ENCODE measurements around the gene TRAK2. TPM values are rescaled to one million over a fixed set of nuclear protein-coding genes. Genes with fewer than 3 reads are reported as not detected.

The TRAK2 gene
- total RNA-seq, 4 donors from 2014 or later, result 30.2 to 48.3 (median 34.8) TPM

- Histone ChIP-seq H3K27me3 (no peaks in the 10 kb centered on the region), H3K9me3 (no peaks in the 10 kb centered on the region), H3K27ac (no peak overlapping the region), H3K4me1 (no peaks in the 10 kb centered on the region), H3K4me3 (no peak overlapping the region), H3K36me3 (peaks cover 0 to 45% (median 6%) of the 10 kb centered on the region in 3 donors)
- WGBS, 2 donors, result 27 to 32% methylated on average over 1 of the region's 1 CpG
- no peak for DNase-seq (ENCODE audit: low spot score in 2 of 2)
- no peak for TF ChIP-seq POLR2A (IDR thresholded peaks at IDR 0.05)
- TF ChIP-seq EP300 (IDR thresholded peaks at IDR 0.05), result no peak
- TF ChIP-seq CTCF (IDR thresholded peaks at IDR 0.05), result no peak
These were observed 32.1 kb upstream of the TRAK2 start for GRCh38 chr2:201483342-201483741.

GRCh38 chr2:201482543-201482942 lies 31.3 kb upstream of the TRAK2 start:
- no peak for DNase-seq (ENCODE audit: low spot score in 2 of 2)
- Histone ChIP-seq H3K4me3 (no peak overlapping the region), H3K4me1 (no peaks in the 10 kb centered on the region), H3K36me3 (peaks cover 0 to 53% (median 9%) of the 10 kb centered on the region in 3 donors), H3K27ac (no peak overlapping the region), H3K27me3 (no peaks in the 10 kb centered on the region), H3K9me3 (no peaks in the 10 kb centered on the region)
- WGBS, 2 donors, result 88 to 94% methylated on average over 4 of the region's 4 CpGs
- TF ChIP-seq EP300 (IDR thresholded peaks at IDR 0.05) (no peak), POLR2A (IDR thresholded peaks at IDR 0.05) (no peak), CTCF (IDR thresholded peaks at IDR 0.05) (no peak)

- Histone ChIP-seq H3K4me3 (no peak overlapping the region), H3K9me3 (no peaks in the 10 kb centered on the region), H3K4me1 (no peaks in the 10 kb centered on the region), H3K27ac (no peak overlapping the region), H3K36me3 (peaks cover 0 to 88% (median 0%) of the 10 kb centered on the region in 3 donors), H3K27me3 (no peaks in the 10 kb centered on the region)
- no peak for DNase-seq (ENCODE audit: low spot score in 2 of 2)
- 77% methylated on average over 3 of the region's 3 CpGs for WGBS, 2 donors
- no peak for TF ChIP-seq EP300 (IDR thresholded peaks at IDR 0.05)
- TF ChIP-seq POLR2A (IDR thresholded peaks at IDR 0.05), result no peak
- TF ChIP-seq CTCF (IDR thresholded peaks at IDR 0.05), result no peak
These were observed 21.2 kb upstream of the TRAK2 start for GRCh38 chr2:201472411-201472810.

- DNase-seq (ENCODE audit: low spot score in 2 of 2), result no peak
- TF ChIP-seq EP300 (IDR thresholded peaks at IDR 0.05) (no peak), CTCF (IDR thresholded peaks at IDR 0.05) (no peak), POLR2A (IDR thresholded peaks at IDR 0.05) (no peak)
- 66 to 70% methylated on average over 3 of the region's 3 CpGs for WGBS, 2 donors
- Histone ChIP-seq H3K9me3 (no peaks in the 10 kb centered on the region), H3K27me3 (no peaks in the 10 kb centered on the region), H3K36me3 (peaks cover 0 to 89% (median 0%) of the 10 kb centered on the region in 3 donors), H3K4me3 (no peak overlapping the region), H3K27ac (no peak overlapping the region), H3K4me1 (no peaks in the 10 kb centered on the region)
These were observed 20.6 kb upstream of the TRAK2 start for GRCh38 chr2:201471732-201472393.

GRCh38 chr2:201470821-201471731 lies 19.8 kb upstream of the TRAK2 start:
- no peak for TF ChIP-seq POLR2A (IDR thresholded peaks at IDR 0.05)
- no peak for TF ChIP-seq CTCF (IDR thresholded peaks at IDR 0.05)
- TF ChIP-seq EP300 (IDR thresholded peaks at IDR 0.05), result no peak
- 76 to 81% methylated on average over 9 of the region's 9 CpGs for WGBS, 2 donors
- no peak overlapping the region for H3K4me3 ChIP-seq
- no peak overlapping the region for H3K27ac ChIP-seq
- no peaks in the 10 kb centered on the region for H3K4me1 ChIP-seq
- DNase-seq (ENCODE audit: low spot score in 2 of 2), result no peak
- no peaks in the 10 kb centered on the region for H3K9me3 ChIP-seq
- no peaks in the 10 kb centered on the region for H3K27me3 ChIP-seq
- peaks cover 0 to 91% (median 0%) of the 10 kb centered on the region in 3 donors for H3K36me3 ChIP-seq

Measured in tibial nerve (tissue), 4 donors.